Activated gamma-delta T cell treated with anti-CD3 and anti-CD28 coated beads, Interleukin-2, amount 50 U/mL, for 16 hours (primary cell): ENCODE results near the gene SCN4B.

Source experiments
- DNase-seq: peaks from one replicate; pipeline ENCODE4 v3.0.0-alpha.2; 2020; ENCODE audit warnings: low read depth

Gene SCN4B

GRCh38 chr11:118152020-118152551 lies 537 bp downstream of the SCN4B start:
- no peak for DNase-seq

GRCh38 chr11:118151431-118151830 lies 1.2 kb downstream of the SCN4B start:
- no peak for DNase-seq

GRCh38 chr11:118149493-118149892 lies 3.1 kb downstream of the SCN4B start:
- no peak for DNase-seq

- no peak for DNase-seq
These were observed 3.8 kb downstream of the SCN4B start for GRCh38 chr11:118148856-118149255.

GRCh38 chr11:118148240-118148639 lies 4.4 kb downstream of the SCN4B start:
- no peak for DNase-seq

- no peak for DNase-seq
These were observed 5.1 kb downstream of the SCN4B start for GRCh38 chr11:118147502-118147901.

- no peak for DNase-seq
These were observed 6.1 kb downstream of the SCN4B start for GRCh38 chr11:118146554-118146953.

- DNase-seq = peak; percentile 77
These were observed 7.1 kb downstream of the SCN4B start for GRCh38 chr11:118145285-118146227.

- DNase-seq = no peak
These were observed 8.0 kb downstream of the SCN4B start for GRCh38 chr11:118144301-118145268.

- DNase-seq = no peak
These were observed 8.9 kb downstream of the SCN4B start for GRCh38 chr11:118143661-118144185.

- DNase-seq = no peak
These were observed 9.8 kb downstream of the SCN4B start for GRCh38 chr11:118142809-118143208.

- no peak for DNase-seq
These were observed 10.5 kb downstream of the SCN4B start for GRCh38 chr11:118142081-118142480.

- DNase-seq = no peak
These were observed 13.0 kb downstream of the SCN4B start for GRCh38 chr11:118139578-118139977.

GRCh38 chr11:118138839-118139420 lies 13.7 kb downstream of the SCN4B start:
- DNase-seq = no peak

- no peak for DNase-seq
These were observed 15.8 kb downstream of the SCN4B start for GRCh38 chr11:118136801-118137200.

- no peak for DNase-seq
These were observed 16.3 kb downstream of the SCN4B start for GRCh38 chr11:118136341-118136740.

GRCh38 chr11:118135796-118136165 lies 16.8 kb downstream of the SCN4B start:
- no peak for DNase-seq

GRCh38 chr11:118135051-118135795 lies 17.4 kb downstream of the SCN4B start:
- no peak for DNase-seq

- DNase-seq = no peak
These were observed 18.8 kb downstream of the SCN4B start for GRCh38 chr11:118133816-118134215.

- no peak for DNase-seq
These were observed 20.1 kb downstream of the SCN4B start for GRCh38 chr11:118132385-118133151.
